Adrenal gland (tissue), 12 donors: ENCODE measurements around the gene VN1R4. TPM values are rescaled to one million over a fixed set of nuclear protein-coding genes. Genes with fewer than 3 reads are reported as not detected.
"Not testable (repeated sequence)": the region's sequence is repeated elsewhere in the genome, so short reads cannot be mapped to it uniquely, and the experiment has no call there.

Source experiments
- DNase-seq, 7 donors: peaks; one replicate each; pipeline ENCODE4 v3.0.0-alpha.2; 2019 to 2020
- H3K27ac ChIP-seq, 5 donors: fragments of 200-600 bp; sonication (generic) in 4 of 5; 1 replicate in 3 of 5; 2 replicates in 2 of 5; pipeline versions ENCODE4 v1.5.1 to v1.8.0; 2016 to 2020; ENCODE audit warnings: mild to moderate bottlenecking in 1 of 5
- H3K27me3 ChIP-seq: fragments of 200-600 bp; 2 replicates; pipeline ENCODE4 v1.8.0; 2021
- H3K36me3 ChIP-seq, 2 donors: fragments of 200-600 bp; replicated peaks in 1 of 2; 1 replicate in 1 of 2; 2 replicates in 1 of 2; pipeline versions ENCODE4 v1.5.1 to v1.8.0; 2018 to 2022
- H3K4me1 ChIP-seq, 2 donors: fragments of 200-600 bp; replicated peaks in 1 of 2; 1 replicate in 1 of 2; 2 replicates in 1 of 2; pipeline versions ENCODE4 v1.5.1 to v1.8.0; 2018 to 2021
- H3K4me3 ChIP-seq, 4 donors: fragments of 200-600 bp; sonication (generic) in 3 of 4; one replicate each; pipeline ENCODE4 v1.5.1; 2016 to 2018
- H3K9me3 ChIP-seq, 3 donors: fragments of 200-600 bp; sonication (generic) in 1 of 3; replicated peaks in 1 of 3; 1 replicate in 2 of 3; 2 replicates in 1 of 3; pipeline versions ENCODE4 v1.5.1 to v1.8.0; 2016 to 2021
- POLR2A ChIP-seq, 2 donors: fragments of 450-650 bp; IDR thresholded peaks; one replicate each; pipeline ENCODE4 v1.6.1; 2017; ENCODE audit warnings: antibody characterized with exemption in 2 of 2, mild to moderate bottlenecking in 2 of 2, moderate library complexity in 1 of 2
- WGBS, 4 donors: extraction: QIAGEN DNeasy Blood & Tissue Kit in 2 of 4; methylation state at CpG; one replicate each; pipeline versions ENCODE4 v1.1.5 to v1.1.7; 2013 to 2017; 5-methylcytosine and 5-hydroxymethylcytosine counted together
- intact Hi-C, 2 donors: fragments of 100-400 bp; cut with DNase I; formaldehyde crosslinking; loops; one replicate each; pipeline versions ENCODE4 v1.14.1 to v1.15.0; 2022 to 2023
- polyA plus RNA-seq, 3 donors: library from polyadenylated mRNA; stranded (reverse); fragments of 200-250 nt in 2 of 3; fragments of 350-450 nt in 1 of 3; fragmentation: Illumina TruSeq in 1 of 3; extraction: RNeasy Lipid Tissue Mini Kit (QIAGEN cat#74804) in 1 of 3; gene quantifications; one replicate each; pipeline ENCODE4 v1.2.3, GENCODE V29; 2013 to 2014
- total RNA-seq, 9 donors: library from RNA; depleted of rRNA in 4 of 9; stranded (reverse); fragments of >200 nt in 4 of 9; fragments of 120-200 nt in 1 of 9; fragmentation: NEBNext Ultra II Directional in 1 of 9; extraction: Animal tissue kit (Norgen Biotek cat#: 25700) in 1 of 9; gene quantifications; one replicate each; pipeline versions ENCODE4 v1.1.0 to v1.2.4, GENCODE V29; 2013 to 2023
- TF ChIP-seq, protein P1 (sequence below), 6 experiments: fragments of 450-650 bp in 4 of 6; fragments of 200-600 bp in 2 of 6; sonication (generic) in 1 of 6; IDR thresholded peaks; 1 replicate in 5 of 6; 2 replicates in 1 of 6; pipeline versions ENCODE4 v1.5.1 to v1.8.0; 2016 to 2021; ENCODE audit warnings: antibody characterized with exemption in 6 of 6, mild to moderate bottlenecking in 2 of 6, moderate library complexity in 1 of 6
- donor health status: healthy with polysubstance abuse.
- donor health status: Bipolar disorder and iron deficiency.
- donor health status: DM: yes; HTN: yes; CAD: no.
- donor health status: DM: no; HTN: no; CAD: no.
- donor health status: DM: no; HTN: no; CAD: no.
- donor health status: DM: yes; HTN: yes; CAD: no.

VN1R4 gene
- total and polyA plus RNA-seq, 12 donors, result not detected

GRCh38 chr19:53294786-53295441 is 27.4 kb upstream of the VN1R4 start:
- DNase-seq, result no peak
- H3K9me3 ChIP-seq, result no peaks in the 10 kb centered on the region
- no peaks in the 10 kb centered on the region for H3K36me3 ChIP-seq
- H3K4me1 ChIP-seq, result no peaks in the 10 kb centered on the region
- 71 to 87% (median 83%) methylated on average over 7 of the region's 7 CpGs for WGBS, 4 donors
- intact Hi-C loops, result no loop called here
- TF ChIP-seq, protein P1, sequence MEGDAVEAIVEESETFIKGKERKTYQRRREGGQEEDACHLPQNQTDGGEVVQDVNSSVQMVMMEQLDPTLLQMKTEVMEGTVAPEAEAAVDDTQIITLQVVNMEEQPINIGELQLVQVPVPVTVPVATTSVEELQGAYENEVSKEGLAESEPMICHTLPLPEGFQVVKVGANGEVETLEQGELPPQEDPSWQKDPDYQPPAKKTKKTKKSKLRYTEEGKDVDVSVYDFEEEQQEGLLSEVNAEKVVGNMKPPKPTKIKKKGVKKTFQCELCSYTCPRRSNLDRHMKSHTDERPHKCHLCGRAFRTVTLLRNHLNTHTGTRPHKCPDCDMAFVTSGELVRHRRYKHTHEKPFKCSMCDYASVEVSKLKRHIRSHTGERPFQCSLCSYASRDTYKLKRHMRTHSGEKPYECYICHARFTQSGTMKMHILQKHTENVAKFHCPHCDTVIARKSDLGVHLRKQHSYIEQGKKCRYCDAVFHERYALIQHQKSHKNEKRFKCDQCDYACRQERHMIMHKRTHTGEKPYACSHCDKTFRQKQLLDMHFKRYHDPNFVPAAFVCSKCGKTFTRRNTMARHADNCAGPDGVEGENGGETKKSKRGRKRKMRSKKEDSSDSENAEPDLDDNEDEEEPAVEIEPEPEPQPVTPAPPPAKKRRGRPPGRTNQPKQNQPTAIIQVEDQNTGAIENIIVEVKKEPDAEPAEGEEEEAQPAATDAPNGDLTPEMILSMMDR (IDR thresholded peaks at IDR 0.05), result no peak
- H3K27ac ChIP-seq, result no peak overlapping the region
- no peaks in the 10 kb centered on the region for H3K27me3 ChIP-seq
- no peak overlapping the region for H3K4me3 ChIP-seq

DNA sequence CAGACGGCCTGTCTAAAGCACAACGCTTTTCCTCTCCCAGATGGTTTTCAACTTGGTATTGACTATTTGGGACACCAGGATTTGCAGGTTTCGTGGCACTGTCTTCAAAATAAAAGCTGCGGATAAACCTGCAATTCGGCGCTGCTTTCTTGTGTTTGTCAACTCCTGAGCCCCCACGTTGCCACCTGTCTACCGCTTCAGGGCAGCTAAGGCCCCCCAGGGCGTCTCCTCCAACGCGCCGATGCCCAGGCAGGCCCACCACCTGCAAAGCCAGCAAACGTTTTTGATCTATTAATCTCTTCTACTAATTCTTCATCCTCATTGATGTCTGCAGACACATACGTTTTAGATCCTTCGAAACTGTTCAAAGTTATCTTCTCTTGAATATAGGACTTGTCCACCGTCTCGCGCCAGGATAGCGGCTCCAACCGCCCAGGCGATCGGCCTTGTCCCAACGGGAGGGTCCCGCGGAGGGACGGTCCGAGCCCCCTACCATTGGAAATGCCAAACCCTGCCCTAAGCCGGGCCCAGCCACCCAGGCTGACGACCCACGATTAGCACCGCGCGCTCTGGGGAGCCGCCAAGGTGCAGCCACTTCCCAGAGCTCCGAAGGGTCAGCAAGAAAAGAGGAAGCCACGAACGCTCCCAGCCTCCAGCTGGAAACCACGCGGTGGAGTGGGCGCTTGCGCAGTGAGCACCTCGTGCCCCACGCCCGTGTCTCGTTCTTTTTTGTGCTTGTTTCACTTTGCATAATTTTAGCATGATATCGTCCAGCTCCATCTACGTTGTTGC is 23.4 kb upstream of the VN1R4 start:
- no peak for TF ChIP-seq POLR2A (IDR thresholded peaks at IDR 0.05)
- TF ChIP-seq, protein P1 (IDR thresholded peaks at IDR 0.05), result no peak
- no peak for DNase-seq
- 88 to 89% (median 89%) methylated on average over 42 to 47 of the region's 47 CpGs for WGBS, 4 donors
- no peaks in the 10 kb centered on the region for H3K4me1 ChIP-seq
- no peak overlapping the region for H3K4me3 ChIP-seq
- H3K27ac ChIP-seq, result no peak overlapping the region
- no peaks in the 10 kb centered on the region for H3K9me3 ChIP-seq
- H3K36me3 ChIP-seq, result no peaks in the 10 kb centered on the region
- intact Hi-C loops, result no loop called here
- H3K27me3 ChIP-seq, result no peaks in the 10 kb centered on the region

DNA sequence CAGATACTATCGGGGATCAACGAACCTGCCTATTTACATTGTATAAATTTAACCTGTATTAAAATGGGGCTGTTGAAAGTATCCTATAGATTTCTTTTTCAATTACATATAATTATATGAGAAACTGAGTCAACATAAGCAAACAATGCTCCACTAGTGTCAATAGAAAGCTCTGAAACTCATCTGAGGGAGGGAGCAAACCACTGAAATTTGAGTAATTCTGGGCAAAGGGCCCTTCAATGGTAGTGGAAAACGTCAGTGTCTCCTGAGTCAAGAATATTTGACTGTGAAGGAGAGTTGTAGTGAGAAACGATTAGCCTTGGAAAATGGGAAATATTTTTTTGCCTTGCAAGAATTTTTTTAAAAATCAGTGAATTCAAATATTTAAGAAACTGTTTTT is 17.6 kb upstream of the VN1R4 start:
- H3K4me1 ChIP-seq, result no peaks in the 10 kb centered on the region
- WGBS, 4 donors, result 59 to 71% (median 64%) methylated on average over 4 of the region's 4 CpGs
- H3K36me3 ChIP-seq, result no peaks in the 10 kb centered on the region
- H3K9me3 ChIP-seq, result no peaks in the 10 kb centered on the region
- TF ChIP-seq, protein P1 (IDR thresholded peaks at IDR 0.05), result no peak
- no peak for TF ChIP-seq POLR2A (IDR thresholded peaks at IDR 0.05)
- H3K27me3 ChIP-seq, result no peaks in the 10 kb centered on the region
- DNase-seq, result no peak
- H3K27ac ChIP-seq, result no peak overlapping the region
- intact Hi-C loops, result no loop called here
- no peak overlapping the region for H3K4me3 ChIP-seq

GRCh38 chr19:53281947-53282346 is 14.4 kb upstream of the VN1R4 start:
- H3K4me3 ChIP-seq, H3K27me3 ChIP-seq, H3K27ac ChIP-seq, intact Hi-C loops, DNase-seq, H3K36me3 ChIP-seq, H3K4me1 ChIP-seq, H3K9me3 ChIP-seq: not testable (repeated sequence)
- WGBS, 4 donors, result 43 to 57% methylated on average over 1 to 2 of the region's 8 CpGs; no CpG with 5 or more reads in 2 of the 4 donors
